Embryonic facial prominence (tissue), 1 donor: ENCODE measurements around the gene CSMD2.
"Not testable (repeated sequence)": the region's sequence is repeated elsewhere in the genome, so short reads cannot be mapped to it uniquely, and the experiment has no call there.

Source experiments
- DNase-seq: peaks from one replicate; pipeline ENCODE4 v3.0.0-alpha.2; 2016; ENCODE audit errors: extremely low spot score

CSMD2 gene

GRCh38 chr1:34108269-34108668, 56.8 kb downstream of the CSMD2 start:
- no peak for DNase-seq

GRCh38 chr1:34101151-34101550, 63.9 kb downstream of the CSMD2 start:
- DNase-seq, result no peak

GRCh38 chr1:34100332-34100731, 64.7 kb downstream of the CSMD2 start:
- DNase-seq, result no peak

- not testable (repeated sequence) for DNase-seq
These were observed 72.6 kb downstream of the CSMD2 start for GRCh38 chr1:34092399-34092798.

- DNase-seq, result no peak
These were observed 75.3 kb downstream of the CSMD2 start for GRCh38 chr1:34089731-34090130.

- no peak for DNase-seq
These were observed 77.0 kb downstream of the CSMD2 start for GRCh38 chr1:34087986-34088385.

- no peak for DNase-seq
These were observed 78.5 kb downstream of the CSMD2 start for GRCh38 chr1:34086561-34086960.

GRCh38 chr1:34083974-34084373, 81.1 kb downstream of the CSMD2 start:
- no peak for DNase-seq

- DNase-seq, result not testable (repeated sequence)
These were observed 82.9 kb downstream of the CSMD2 start for GRCh38 chr1:34082085-34082670.

- DNase-seq, result no peak
These were observed 86.6 kb downstream of the CSMD2 start for GRCh38 chr1:34078383-34078782.

- DNase-seq, result no peak
These were observed 89.5 kb downstream of the CSMD2 start for GRCh38 chr1:34075576-34075975.

- no peak for DNase-seq
These were observed 91.9 kb downstream of the CSMD2 start for GRCh38 chr1:34073028-34073695.

GRCh38 chr1:34070201-34070836, 94.7 kb downstream of the CSMD2 start:
- no peak for DNase-seq

GRCh38 chr1:34066981-34067603, 97.9 kb downstream of the CSMD2 start:
- no peak for DNase-seq

GRCh38 chr1:34066166-34066565, 98.9 kb downstream of the CSMD2 start:
- DNase-seq, result no peak

- DNase-seq, result no peak
These were observed 99.5 kb downstream of the CSMD2 start for GRCh38 chr1:34065498-34065897.

GRCh38 chr1:34060901-34061415, 104.1 kb downstream of the CSMD2 start:
- DNase-seq, result no peak

GRCh38 chr1:34060187-34060730, 104.8 kb downstream of the CSMD2 start:
- no peak for DNase-seq

- no peak for DNase-seq
These were observed 107.5 kb downstream of the CSMD2 start for GRCh38 chr1:34057347-34058130.

GRCh38 chr1:34055818-34056217, 109.2 kb downstream of the CSMD2 start:
- no peak for DNase-seq

GRCh38 chr1:34054920-34055319, 110.1 kb downstream of the CSMD2 start:
- no peak for DNase-seq
